Endodermal cell (in vitro differentiated cells): Measurements from ENCODE around the gene SPPL3. TPM values are rescaled to one million over a fixed set of nuclear protein-coding genes. Genes with fewer than 3 reads are reported as not detected.
"Not testable (repeated sequence)": the region's sequence is repeated elsewhere in the genome, so short reads cannot be mapped to it uniquely, and the experiment has no call there.

Experiments used
- DNase-seq: peaks from one replicate; pipeline ENCODE4 v3.0.0-alpha.2; 2017
- H3K27ac ChIP-seq: 2 replicates; pipeline ENCODE4 v1.5.1; 2013; ENCODE audit warnings: mild to moderate bottlenecking, low read depth, low read length, moderate library complexity
- H3K27me3 ChIP-seq: 2 replicates; pipeline ENCODE4 v1.6.1; 2013; ENCODE audit warnings: mild to moderate bottlenecking, low read length, moderate library complexity; ENCODE audit not compliant: insufficient read depth, control insufficient read depth, poor library complexity, severe bottlenecking
- H3K36me3 ChIP-seq: 2 replicates; pipeline ENCODE4 v1.7.0; 2013; ENCODE audit warnings: mild to moderate bottlenecking, low read length, moderate library complexity; ENCODE audit not compliant: control insufficient read depth, insufficient read depth
- H3K4me1 ChIP-seq: one replicate; pipeline ENCODE4 v1.7.0; 2013; ENCODE audit warnings: low read length; ENCODE audit not compliant: control insufficient read depth, insufficient read depth
- H3K4me3 ChIP-seq: 2 replicates; pipeline ENCODE4 v1.5.1; 2013; ENCODE audit warnings: mild to moderate bottlenecking, low read length, moderate library complexity
- H3K9ac ChIP-seq: 2 replicates; pipeline ENCODE4 v1.6.1; 2013; ENCODE audit warnings: mild to moderate bottlenecking, low read length, moderate library complexity; ENCODE audit not compliant: poor library complexity, severe bottlenecking; ENCODE audit errors: extremely low read depth
- H3K9me3 ChIP-seq: 2 replicates; pipeline ENCODE4 v1.6.1; 2013; ENCODE audit warnings: mild to moderate bottlenecking, low read length, moderate library complexity; ENCODE audit not compliant: control insufficient read depth
- H3K27ac Mint-ChIP-seq: 2 replicates; pipeline ENCODE4 v1.8.0; 2020; ENCODE audit warnings: mixed read lengths
- H3K27me3 Mint-ChIP-seq: 2 replicates; pipeline ENCODE4 v1.8.0; 2021; ENCODE audit warnings: mild to moderate bottlenecking, mixed read lengths; ENCODE audit not compliant: insufficient read depth
- H3K36me3 Mint-ChIP-seq: 2 replicates; pipeline ENCODE4 v1.8.0; 2020; ENCODE audit warnings: low read depth, mixed read lengths
- H3K4me1 Mint-ChIP-seq: 2 replicates; pipeline ENCODE4 v1.8.0; 2020; ENCODE audit warnings: mixed read lengths
- H3K4me3 Mint-ChIP-seq: 2 replicates; pipeline ENCODE4 v1.8.0; 2020; ENCODE audit warnings: mild to moderate bottlenecking, moderate library complexity, mixed read lengths
- H3K9me3 Mint-ChIP-seq: 2 replicates; pipeline ENCODE4 v1.8.0; 2020; ENCODE audit warnings: mild to moderate bottlenecking, mixed read lengths
- WGBS, 2 experiments: methylation state at CpG; one replicate each; pipeline versions ENCODE4 v1.1.5 to v1.1.7; 2013; ENCODE audit warnings: missing lambda C conversion rate in 2 of 2, mixed read lengths in 1 of 2; ENCODE audit not compliant: insufficient coverage in 1 of 2, insufficient read length in 1 of 2; 5-methylcytosine and 5-hydroxymethylcytosine counted together
- total RNA-seq, 2 donors: library from RNA; stranded (reverse); fragmentation: NEBNext Ultra II Directional in 1 of 2; extraction: Animal tissue kit (Norgen Biotek cat#: 25700) in 1 of 2; gene quantifications; 2 replicates in 1 of 2; 3 replicates in 1 of 2; pipeline ENCODE4 v1.2.1, GENCODE V29; 2021
- TF ChIP-seq, protein P1 (sequence below): fragments of 200-600 bp; sonication (generic); conservative IDR thresholded peaks from 2 replicates; pipeline ENCODE4 v1.5.0; 2021; ENCODE audit warnings: antibody characterized with exemption, mild to moderate bottlenecking

The SPPL3 gene
- total RNA-seq, 2 donors from 2014 or later = 41.1 to 46.8 TPM

DNA sequence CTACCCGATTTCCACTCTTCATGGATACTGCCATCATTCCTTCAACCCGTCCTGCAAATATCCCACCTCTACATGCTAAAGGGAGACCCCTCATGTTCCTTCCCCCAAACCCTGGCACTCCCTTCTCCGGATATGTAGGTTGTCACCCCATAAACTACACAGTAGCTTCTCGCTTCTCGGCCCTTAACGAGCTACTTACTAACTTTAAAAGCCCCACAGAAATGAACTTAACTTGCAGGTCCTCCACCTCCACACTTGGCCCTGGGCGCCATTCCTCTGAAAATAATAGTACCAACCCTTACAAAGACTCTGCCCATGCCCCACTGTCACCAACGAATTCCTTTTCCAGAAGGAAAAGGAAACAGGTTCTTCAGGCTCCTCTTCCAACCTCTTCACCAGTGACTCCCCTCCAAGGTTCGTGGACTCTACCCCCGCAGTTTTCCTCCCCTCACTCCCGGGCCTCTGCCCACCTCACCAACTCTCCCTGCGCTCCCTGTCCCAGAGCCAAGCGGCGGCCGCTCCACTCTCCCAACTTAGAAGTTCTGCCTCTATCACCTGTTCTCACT is 1.2 kb downstream of the SPPL3 start:
- TF ChIP-seq, protein P1, sequence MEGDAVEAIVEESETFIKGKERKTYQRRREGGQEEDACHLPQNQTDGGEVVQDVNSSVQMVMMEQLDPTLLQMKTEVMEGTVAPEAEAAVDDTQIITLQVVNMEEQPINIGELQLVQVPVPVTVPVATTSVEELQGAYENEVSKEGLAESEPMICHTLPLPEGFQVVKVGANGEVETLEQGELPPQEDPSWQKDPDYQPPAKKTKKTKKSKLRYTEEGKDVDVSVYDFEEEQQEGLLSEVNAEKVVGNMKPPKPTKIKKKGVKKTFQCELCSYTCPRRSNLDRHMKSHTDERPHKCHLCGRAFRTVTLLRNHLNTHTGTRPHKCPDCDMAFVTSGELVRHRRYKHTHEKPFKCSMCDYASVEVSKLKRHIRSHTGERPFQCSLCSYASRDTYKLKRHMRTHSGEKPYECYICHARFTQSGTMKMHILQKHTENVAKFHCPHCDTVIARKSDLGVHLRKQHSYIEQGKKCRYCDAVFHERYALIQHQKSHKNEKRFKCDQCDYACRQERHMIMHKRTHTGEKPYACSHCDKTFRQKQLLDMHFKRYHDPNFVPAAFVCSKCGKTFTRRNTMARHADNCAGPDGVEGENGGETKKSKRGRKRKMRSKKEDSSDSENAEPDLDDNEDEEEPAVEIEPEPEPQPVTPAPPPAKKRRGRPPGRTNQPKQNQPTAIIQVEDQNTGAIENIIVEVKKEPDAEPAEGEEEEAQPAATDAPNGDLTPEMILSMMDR = no peak
- Histone ChIP-seq H3K27me3 (no peaks in the 10 kb centered on the region), H3K4me1 (no peaks in the 10 kb centered on the region), H3K4me3 (peak overlapping the region; percentile 82), H3K36me3 (peaks cover 13% of the 10 kb centered on the region), H3K27ac (no peak overlapping the region), H3K9me3 (no peaks in the 10 kb centered on the region), H3K9ac (peak overlapping the region; percentile 63)
- Mint-ChIP-seq H3K27me3 (no peaks in the 10 kb centered on the region), H3K27ac (peak overlapping the region; percentile 94), H3K9me3 (no peaks in the 10 kb centered on the region), H3K4me1 (peaks cover 17% of the 10 kb centered on the region), H3K36me3 (peaks cover 15% of the 10 kb centered on the region), H3K4me3 (peak overlapping the region; percentile 96)
- 24 to 30% methylated on average over 4 to 15 of the region's 15 CpGs for WGBS, 2 experiments
- DNase-seq = no peak

DNA sequence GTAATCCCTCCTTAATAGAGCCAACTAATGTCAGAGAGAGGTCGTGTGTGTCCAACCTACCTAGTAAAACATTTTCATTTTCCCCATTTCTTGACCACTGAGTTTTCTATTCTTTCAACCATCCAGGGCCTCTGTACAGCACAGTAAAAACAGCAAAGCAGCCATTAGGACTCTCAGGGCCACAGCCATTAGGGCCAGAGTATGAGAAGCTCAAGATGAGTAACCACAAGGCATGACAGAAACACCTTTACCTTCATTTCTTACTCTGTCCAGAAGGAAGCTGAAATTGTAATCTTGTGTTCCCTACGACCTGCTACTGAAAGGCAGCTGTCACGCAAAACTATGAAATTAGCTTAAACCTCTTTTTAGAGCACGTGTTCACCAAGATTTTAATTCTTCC is 2.3 kb downstream of the SPPL3 start:
- 90 to 96% methylated on average over 4 of the region's 4 CpGs for WGBS, 2 experiments
- Histone ChIP-seq H3K9ac (no peak overlapping the region), H3K27me3 (no peaks in the 10 kb centered on the region), H3K9me3 (no peaks in the 10 kb centered on the region), H3K36me3 (peaks cover 13% of the 10 kb centered on the region), H3K4me3 (peak overlapping the region; percentile 82), H3K4me1 (no peaks in the 10 kb centered on the region), H3K27ac (no peak overlapping the region)
- Mint-ChIP-seq H3K4me1 (peaks cover 17% of the 10 kb centered on the region), H3K9me3 (no peaks in the 10 kb centered on the region), H3K36me3 (peaks cover 18% of the 10 kb centered on the region), H3K27ac (no peak overlapping the region), H3K27me3 (no peaks in the 10 kb centered on the region), H3K4me3 (peak overlapping the region; percentile 96)
- TF ChIP-seq, protein P1 = no peak
- peak; percentile 28 for DNase-seq

DNA sequence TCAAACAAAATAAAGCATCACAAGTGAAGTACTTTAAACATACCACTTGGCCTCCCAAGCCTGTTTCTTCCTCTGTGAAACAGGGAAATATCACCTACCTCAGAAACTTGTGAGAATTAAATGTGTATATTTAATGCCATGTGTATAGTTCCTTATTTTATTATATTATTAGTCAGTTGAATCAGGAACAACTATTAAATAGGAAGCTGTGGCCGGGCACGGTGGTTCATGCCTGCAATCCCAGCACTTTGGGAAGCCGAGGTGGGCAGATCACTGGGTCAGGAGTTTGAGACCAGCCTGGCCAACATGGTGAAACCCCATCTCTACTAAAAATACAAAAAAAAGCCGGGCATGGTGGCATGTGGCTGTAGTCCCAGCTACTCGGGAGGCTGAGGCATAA is 3.1 kb downstream of the SPPL3 start:
- H3K4me1 Mint-ChIP-seq = peaks cover 17% of the 10 kb centered on the region
- H3K4me3 Mint-ChIP-seq, H3K27me3 ChIP-seq, H3K9ac ChIP-seq, H3K4me3 ChIP-seq, H3K27ac ChIP-seq, H3K27me3 Mint-ChIP-seq, H3K4me1 ChIP-seq, H3K9me3 ChIP-seq, H3K27ac Mint-ChIP-seq, H3K9me3 Mint-ChIP-seq: not testable (repeated sequence)
- 93 to 94% methylated on average over 2 to 5 of the region's 5 CpGs for WGBS, 2 experiments
- peaks cover 13% of the 10 kb centered on the region for H3K36me3 ChIP-seq
- peaks cover 18% of the 10 kb centered on the region for H3K36me3 Mint-ChIP-seq
- peak; percentile 33 for DNase-seq

DNA sequence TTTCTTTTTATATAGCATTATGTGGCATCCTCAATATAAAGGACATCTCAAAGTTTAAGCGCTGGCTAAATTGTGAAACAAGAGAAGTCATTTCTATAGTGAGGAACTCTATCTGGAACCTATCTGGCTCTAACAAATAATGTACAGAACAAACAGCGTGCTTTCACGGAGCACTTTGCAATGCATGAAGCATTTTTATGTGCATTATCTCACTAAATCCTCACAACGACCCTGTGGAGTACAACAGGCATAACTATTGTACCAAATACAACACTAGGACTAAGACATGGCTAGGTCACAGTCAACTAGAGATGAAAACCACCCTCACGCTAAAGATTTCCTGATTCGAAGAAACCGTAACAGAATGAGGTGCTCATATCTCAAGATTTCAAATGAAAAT is 8.6 kb downstream of the SPPL3 start:
- Histone ChIP-seq H3K36me3 (peaks cover 17% of the 10 kb centered on the region), H3K27me3 (no peaks in the 10 kb centered on the region), H3K4me1 (peaks cover 6% of the 10 kb centered on the region), H3K9ac (no peak overlapping the region), H3K4me3 (no peak overlapping the region), H3K9me3 (no peaks in the 10 kb centered on the region), H3K27ac (no peak overlapping the region)
- Mint-ChIP-seq H3K4me3 (no peak overlapping the region), H3K27me3 (no peaks in the 10 kb centered on the region), H3K36me3 (peaks cover 18% of the 10 kb centered on the region), H3K9me3 (no peaks in the 10 kb centered on the region), H3K27ac (no peak overlapping the region), H3K4me1 (peaks cover 11% of the 10 kb centered on the region)
- no peak for DNase-seq
- TF ChIP-seq, protein P1 = no peak
- 95 to 97% methylated on average over 4 to 7 of the region's 7 CpGs for WGBS, 2 experiments
